ENCODE measurements around the gene NRXN3. TPM values are rescaled to one million over a fixed set of nuclear protein-coding genes. Genes with fewer than 3 reads are reported as not detected.

Gene NRXN3
- total and polyA plus RNA-seq, 2 of the 13 experiments (the other 11 are each of a cell fraction or from before 2014, with no cell fraction given): 0.03 TPM; not detected in 1

DNA sequence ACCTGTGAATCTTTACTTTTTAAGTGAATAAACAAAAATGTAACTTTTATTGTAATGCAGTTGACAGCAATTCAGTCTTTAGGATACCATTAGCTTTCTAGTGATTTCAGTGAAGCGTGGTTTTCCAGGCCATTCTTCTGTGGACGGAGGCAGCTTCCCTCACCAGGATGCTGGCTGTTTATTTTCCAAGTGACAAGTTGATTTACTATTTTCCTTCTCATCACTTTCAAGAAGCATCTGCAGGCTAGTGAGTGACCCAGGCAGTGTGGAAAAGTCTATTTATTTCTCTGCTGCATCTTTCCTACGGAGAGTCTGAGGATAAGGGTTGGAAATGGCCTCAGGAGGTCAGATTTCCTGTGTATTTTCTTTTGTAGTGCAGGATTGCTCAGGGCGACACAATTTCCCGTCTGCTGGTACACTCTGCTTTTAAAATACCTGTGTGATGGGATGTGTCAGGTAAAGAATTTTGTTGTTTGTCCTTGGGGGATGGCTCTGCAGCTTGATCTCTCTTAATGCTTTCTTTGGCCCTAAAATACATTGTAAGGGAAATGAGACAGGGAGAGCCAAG, 467.8 kb downstream of the NRXN3 start (continued):
- TF ChIP-seq RBM22 (optimal IDR thresholded peaks at IDR 0.05; ENCODE audit: low read length) (no peak), ZNF891 (CRISPR knock-in tag; IDR thresholded peaks at IDR 0.05) (no peak), RFX3 (CRISPR knock-in tag; IDR thresholded peaks at IDR 0.05) (no peak)
- TF ChIP-seq, protein P1, sequence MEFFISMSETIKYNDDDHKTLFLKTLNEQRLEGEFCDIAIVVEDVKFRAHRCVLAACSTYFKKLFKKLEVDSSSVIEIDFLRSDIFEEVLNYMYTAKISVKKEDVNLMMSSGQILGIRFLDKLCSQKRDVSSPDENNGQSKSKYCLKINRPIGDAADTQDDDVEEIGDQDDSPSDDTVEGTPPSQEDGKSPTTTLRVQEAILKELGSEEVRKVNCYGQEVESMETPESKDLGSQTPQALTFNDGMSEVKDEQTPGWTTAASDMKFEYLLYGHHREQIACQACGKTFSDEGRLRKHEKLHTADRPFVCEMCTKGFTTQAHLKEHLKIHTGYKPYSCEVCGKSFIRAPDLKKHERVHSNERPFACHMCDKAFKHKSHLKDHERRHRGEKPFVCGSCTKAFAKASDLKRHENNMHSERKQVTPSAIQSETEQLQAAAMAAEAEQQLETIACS (CRISPR knock-in tag; IDR thresholded peaks at IDR 0.05): no peak
- TF ChIP-seq, protein P2, sequence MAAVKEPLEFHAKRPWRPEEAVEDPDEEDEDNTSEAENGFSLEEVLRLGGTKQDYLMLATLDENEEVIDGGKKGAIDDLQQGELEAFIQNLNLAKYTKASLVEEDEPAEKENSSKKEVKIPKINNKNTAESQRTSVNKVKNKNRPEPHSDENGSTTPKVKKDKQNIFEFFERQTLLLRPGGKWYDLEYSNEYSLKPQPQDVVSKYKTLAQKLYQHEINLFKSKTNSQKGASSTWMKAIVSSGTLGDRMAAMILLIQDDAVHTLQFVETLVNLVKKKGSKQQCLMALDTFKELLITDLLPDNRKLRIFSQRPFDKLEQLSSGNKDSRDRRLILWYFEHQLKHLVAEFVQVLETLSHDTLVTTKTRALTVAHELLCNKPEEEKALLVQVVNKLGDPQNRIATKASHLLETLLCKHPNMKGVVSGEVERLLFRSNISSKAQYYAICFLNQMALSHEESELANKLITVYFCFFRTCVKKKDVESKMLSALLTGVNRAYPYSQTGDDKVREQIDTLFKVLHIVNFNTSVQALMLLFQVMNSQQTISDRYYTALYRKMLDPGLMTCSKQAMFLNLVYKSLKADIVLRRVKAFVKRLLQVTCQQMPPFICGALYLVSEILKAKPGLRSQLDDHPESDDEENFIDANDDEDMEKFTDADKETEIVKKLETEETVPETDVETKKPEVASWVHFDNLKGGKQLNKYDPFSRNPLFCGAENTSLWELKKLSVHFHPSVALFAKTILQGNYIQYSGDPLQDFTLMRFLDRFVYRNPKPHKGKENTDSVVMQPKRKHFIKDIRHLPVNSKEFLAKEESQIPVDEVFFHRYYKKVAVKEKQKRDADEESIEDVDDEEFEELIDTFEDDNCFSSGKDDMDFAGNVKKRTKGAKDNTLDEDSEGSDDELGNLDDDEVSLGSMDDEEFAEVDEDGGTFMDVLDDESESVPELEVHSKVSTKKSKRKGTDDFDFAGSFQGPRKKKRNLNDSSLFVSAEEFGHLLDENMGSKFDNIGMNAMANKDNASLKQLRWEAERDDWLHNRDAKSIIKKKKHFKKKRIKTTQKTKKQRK (IDR thresholded peaks at IDR 0.05; ENCODE audit: low read length): no peak
- TF ChIP-seq, protein P3, sequence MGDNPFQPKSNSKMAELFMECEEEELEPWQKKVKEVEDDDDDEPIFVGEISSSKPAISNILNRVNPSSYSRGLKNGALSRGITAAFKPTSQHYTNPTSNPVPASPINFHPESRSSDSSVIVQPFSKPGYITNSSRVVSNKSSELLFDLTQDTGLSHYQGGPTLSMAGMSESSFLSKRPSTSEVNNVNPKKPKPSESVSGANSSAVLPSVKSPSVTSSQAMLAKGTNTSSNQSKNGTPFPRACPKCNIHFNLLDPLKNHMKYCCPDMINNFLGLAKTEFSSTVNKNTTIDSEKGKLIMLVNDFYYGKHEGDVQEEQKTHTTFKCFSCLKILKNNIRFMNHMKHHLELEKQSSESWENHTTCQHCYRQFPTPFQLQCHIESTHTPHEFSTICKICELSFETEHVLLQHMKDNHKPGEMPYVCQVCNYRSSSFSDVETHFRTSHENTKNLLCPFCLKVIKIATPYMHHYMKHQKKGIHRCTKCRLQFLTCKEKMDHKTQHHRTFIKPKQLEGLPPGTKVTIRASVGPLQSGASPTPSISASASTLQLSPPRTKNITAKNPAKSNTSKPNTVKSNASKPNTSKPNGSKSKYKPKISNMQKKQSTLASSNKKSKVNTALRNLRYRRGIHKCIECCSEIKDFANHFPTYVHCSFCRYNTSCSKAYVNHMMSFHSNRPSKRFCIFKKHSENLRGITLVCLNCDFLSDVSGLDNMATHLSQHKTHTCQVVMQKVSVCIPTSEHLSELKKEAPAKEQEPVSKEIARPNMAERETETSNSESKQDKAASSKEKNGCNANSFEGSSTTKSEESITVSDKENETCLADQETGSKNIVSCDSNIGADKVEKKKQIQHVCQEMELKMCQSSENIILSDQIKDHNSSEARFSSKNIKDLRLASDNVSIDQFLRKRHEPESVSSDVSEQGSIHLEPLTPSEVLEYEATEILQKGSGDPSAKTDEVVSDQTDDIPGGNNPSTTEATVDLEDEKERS (CRISPR knock-in tag; IDR thresholded peaks at IDR 0.05): no peak

Data from HepG2 (cell line).